Neural progenitor cell (in vitro differentiated cells): Measurements from ENCODE around the gene CFAP45. TPM values are rescaled to one million over a fixed set of nuclear protein-coding genes. Genes with fewer than 3 reads are reported as not detected.

Source experiments
- DNase-seq: peaks from one replicate; pipeline ENCODE4 v3.0.0-alpha.2; 2016; ENCODE audit warnings: low spot score
- H2AFZ ChIP-seq: fragments of 200-600 bp; sonication (generic); replicated peaks from 2 replicates; pipeline ENCODE4 v1.6.1; 2016; ENCODE audit warnings: antibody characterized with exemption
- H3F3A ChIP-seq: fragments of 200-600 bp; sonication (generic); 2 replicates; pipeline ENCODE4 v1.6.1; 2016; ENCODE audit warnings: antibody characterized with exemption, low read depth
- H3K27ac ChIP-seq: fragments of 200-600 bp; sonication (generic); 2 replicates; pipeline ENCODE4 v1.5.1; 2016; ENCODE audit warnings: mild to moderate bottlenecking
- H3K27me3 ChIP-seq: fragments of 200-600 bp; sonication (generic); 2 replicates; pipeline ENCODE4 v1.6.1; 2016; ENCODE audit warnings: mild to moderate bottlenecking, moderate library complexity
- H3K36me3 ChIP-seq: fragments of 200-600 bp; sonication (generic); 2 replicates; pipeline ENCODE4 v1.5.1; 2016
- H3K4me1 ChIP-seq: fragments of 200-600 bp; sonication (generic); 2 replicates; pipeline ENCODE4 v1.6.1; 2016; ENCODE audit warnings: mixed run types
- H3K4me2 ChIP-seq: fragments of 200-600 bp; sonication (generic); 2 replicates; pipeline ENCODE4 v1.6.1; 2016
- H3K4me3 ChIP-seq: fragments of 200-600 bp; sonication (generic); 2 replicates; pipeline ENCODE4 v1.5.1; 2016
- H3K79me2 ChIP-seq: fragments of 200-600 bp; sonication (generic); 2 replicates; pipeline ENCODE4 v1.6.1; 2016; ENCODE audit warnings: low read depth
- H3K9ac ChIP-seq: fragments of 200-600 bp; sonication (generic); 2 replicates; pipeline ENCODE4 v1.6.1; 2016
- H3K9me3 ChIP-seq: fragments of 200-600 bp; sonication (generic); 2 replicates; pipeline ENCODE4 v1.5.1; 2016; ENCODE audit warnings: low read depth
- H4K20me1 ChIP-seq: fragments of 200-600 bp; sonication (generic); 2 replicates; pipeline ENCODE4 v1.6.1; 2016; ENCODE audit warnings: low read depth
- H3K27ac Mint-ChIP-seq: 3 replicates; pipeline ENCODE4 v1.8.0; 2021; ENCODE audit warnings: mixed read lengths
- H3K27me3 Mint-ChIP-seq: 2 replicates; pipeline ENCODE4 v1.8.0; 2022; ENCODE audit warnings: low read depth, mild to moderate bottlenecking, inconsistent platforms, moderate library complexity, mixed read lengths; ENCODE audit not compliant: insufficient read depth
- H3K36me3 Mint-ChIP-seq: 3 replicates; pipeline ENCODE4 v1.8.0; 2021; ENCODE audit warnings: mixed read lengths
- H3K4me1 Mint-ChIP-seq: 3 replicates; pipeline ENCODE4 v1.8.0; 2021; ENCODE audit warnings: mixed read lengths
- H3K4me3 Mint-ChIP-seq: 3 replicates; pipeline ENCODE4 v1.8.0; 2021; ENCODE audit warnings: mild to moderate bottlenecking, moderate library complexity, mixed read lengths
- H3K9me3 Mint-ChIP-seq: 3 replicates; pipeline ENCODE4 v1.8.0; 2020; ENCODE audit warnings: mixed read lengths
- CTCF ChIP-seq: fragments of 200-600 bp; sonication (generic); IDR thresholded peaks from 2 replicates; pipeline ENCODE4 v1.5.1; 2017; ENCODE audit warnings: antibody characterized with exemption, mild to moderate bottlenecking
- EZH2 ChIP-seq: fragments of 200-600 bp; sonication (generic); IDR thresholded peaks from 2 replicates; pipeline ENCODE4 v1.6.1; 2017; ENCODE audit warnings: antibody characterized with exemption, mild to moderate bottlenecking, moderate library complexity
- EZH2phosphoT487 ChIP-seq: fragments of 200-600 bp; sonication (generic); IDR thresholded peaks from 2 replicates; pipeline ENCODE4 v1.6.1; 2017; ENCODE audit warnings: antibody characterized with exemption
- total RNA-seq: library from RNA; depleted of rRNA; stranded (reverse); fragments of >200 nt; gene quantifications from 2 replicates; pipeline ENCODE4 v1.2.3, GENCODE V29; 2015; ENCODE audit warnings: low replicate concordance

CFAP45 gene
- total RNA-seq, 1 donor from 2014 or later: not detected

- H3K36me3 Mint-ChIP-seq: no peaks in the 10 kb centered on the region
- no peaks in the 10 kb centered on the region for H3K79me2 ChIP-seq
- no peak overlapping the region for H3K4me2 ChIP-seq
- H2AFZ ChIP-seq: no peak overlapping the region
- H3K36me3 ChIP-seq: no peaks in the 10 kb centered on the region
- H3K9me3 ChIP-seq: no peaks in the 10 kb centered on the region
- no peaks in the 10 kb centered on the region for H3F3A ChIP-seq
- H3K27ac ChIP-seq: no peak overlapping the region
- H3K9ac ChIP-seq: no peak overlapping the region
- peaks cover 19% of the 10 kb centered on the region for H3K27me3 Mint-ChIP-seq
- DNase-seq: no peak
- TF ChIP-seq CTCF (no peak), EZH2phosphoT487 (no peak), EZH2 (no peak)
- H3K4me3 ChIP-seq: no peak overlapping the region
- H3K4me3 Mint-ChIP-seq: no peak overlapping the region
- no peak overlapping the region for H3K27ac Mint-ChIP-seq
- H3K9me3 Mint-ChIP-seq: no peaks in the 10 kb centered on the region
- H3K4me1 ChIP-seq: no peaks in the 10 kb centered on the region
- H3K27me3 ChIP-seq: peaks cover 7% of the 10 kb centered on the region
- H3K4me1 Mint-ChIP-seq: peaks cover 8% of the 10 kb centered on the region
- H4K20me1 ChIP-seq: no peaks in the 10 kb centered on the region
Observed at GRCh38 chr1:159845751-159846629, 54.0 kb downstream of the CFAP45 start.

GRCh38 chr1:159843459-159843858, 56.5 kb downstream of the CFAP45 start:
- no peak for DNase-seq
- Mint-ChIP-seq H3K36me3 (no peaks in the 10 kb centered on the region), H3K27ac (peak overlapping the region; percentile 10), H3K27me3 (peaks cover 9% of the 10 kb centered on the region), H3K4me3 (no peak overlapping the region), H3K4me1 (peaks cover 15% of the 10 kb centered on the region), H3K9me3 (no peaks in the 10 kb centered on the region)
- Histone ChIP-seq H3K27ac (no peak overlapping the region), H3F3A (no peaks in the 10 kb centered on the region), H3K4me3 (no peak overlapping the region), H3K4me2 (no peak overlapping the region), H3K9ac (no peak overlapping the region), H3K79me2 (no peaks in the 10 kb centered on the region), H3K27me3 (no peaks in the 10 kb centered on the region), H3K9me3 (no peaks in the 10 kb centered on the region), H4K20me1 (no peaks in the 10 kb centered on the region), H3K4me1 (no peaks in the 10 kb centered on the region), H3K36me3 (no peaks in the 10 kb centered on the region), H2AFZ (no peak overlapping the region)
- no peak for TF ChIP-seq EZH2phosphoT487
- TF ChIP-seq EZH2: no peak
- no peak for TF ChIP-seq CTCF

- TF ChIP-seq EZH2phosphoT487 (no peak), EZH2 (no peak), CTCF (no peak)
- Mint-ChIP-seq H3K27ac (no peak overlapping the region), H3K36me3 (no peaks in the 10 kb centered on the region), H3K27me3 (peaks cover 7% of the 10 kb centered on the region), H3K9me3 (no peaks in the 10 kb centered on the region), H3K4me3 (no peak overlapping the region), H3K4me1 (peaks cover 15% of the 10 kb centered on the region)
- H3K27ac ChIP-seq: no peak overlapping the region
- no peak for DNase-seq
- H4K20me1 ChIP-seq: no peaks in the 10 kb centered on the region
- no peak overlapping the region for H3K9ac ChIP-seq
- H3K4me1 ChIP-seq: no peaks in the 10 kb centered on the region
- H3K4me3 ChIP-seq: no peak overlapping the region
- H3K27me3 ChIP-seq: no peaks in the 10 kb centered on the region
- no peak overlapping the region for H3K4me2 ChIP-seq
- H3F3A ChIP-seq: no peaks in the 10 kb centered on the region
- no peaks in the 10 kb centered on the region for H3K79me2 ChIP-seq
- H3K9me3 ChIP-seq: no peaks in the 10 kb centered on the region
- H2AFZ ChIP-seq: no peak overlapping the region
- no peaks in the 10 kb centered on the region for H3K36me3 ChIP-seq
Observed at GRCh38 chr1:159841749-159842148, 58.2 kb downstream of the CFAP45 start.
